Measurements from ENCODE around the gene SNED1. TPM values are rescaled to one million over a fixed set of nuclear protein-coding genes. Genes with fewer than 3 reads are reported as not detected.

The SNED1 gene
- total RNA-seq, 1 experiment from 2014 or later = 2.8 TPM

DNA sequence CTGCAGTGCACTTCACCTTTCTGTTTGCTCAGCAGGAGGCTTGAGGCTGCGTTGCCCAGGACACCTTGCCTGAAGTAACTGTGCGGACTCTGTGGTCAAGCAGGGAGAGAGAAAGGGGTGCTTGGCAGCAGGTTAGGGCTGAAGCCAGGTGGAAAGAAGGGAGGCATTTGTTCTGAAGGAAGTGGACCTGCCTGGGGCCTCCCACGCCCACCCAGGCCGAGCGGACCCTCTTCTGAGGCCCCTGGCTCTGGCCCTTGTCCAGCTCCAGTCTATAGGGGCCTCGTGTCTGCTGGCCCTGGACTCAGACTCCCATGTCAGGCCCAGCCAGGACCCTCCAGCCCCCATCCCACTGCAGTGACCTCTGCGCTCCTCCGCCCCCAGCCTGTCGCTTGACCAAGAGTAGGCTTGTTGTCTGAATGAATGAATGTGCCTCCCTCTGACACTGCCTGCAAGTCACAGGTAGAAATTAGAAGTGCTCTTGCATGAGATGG, 2.5 kb downstream of the SNED1 start:
- no peak overlapping the region for H2AFZ ChIP-seq
- intact Hi-C loops (cut with micrococcal nuclease; ENCODE audit: unreplicated experiment) = no loop called here
- BruUV-seq (replicated peaks) = TSS peak; percentile 37
- H3K36me3 ChIP-seq (ENCODE audit: low read depth) = no peaks in the 10 kb centered on the region
- ChIA-PET POLR2A (ENCODE audit: unreplicated experiment) (no interaction called here), CTCF (no interaction called here)
- H4K20me1 ChIP-seq (ENCODE audit: insufficient read depth) = no peaks in the 10 kb centered on the region
- TF ChIP-seq, protein P1, sequence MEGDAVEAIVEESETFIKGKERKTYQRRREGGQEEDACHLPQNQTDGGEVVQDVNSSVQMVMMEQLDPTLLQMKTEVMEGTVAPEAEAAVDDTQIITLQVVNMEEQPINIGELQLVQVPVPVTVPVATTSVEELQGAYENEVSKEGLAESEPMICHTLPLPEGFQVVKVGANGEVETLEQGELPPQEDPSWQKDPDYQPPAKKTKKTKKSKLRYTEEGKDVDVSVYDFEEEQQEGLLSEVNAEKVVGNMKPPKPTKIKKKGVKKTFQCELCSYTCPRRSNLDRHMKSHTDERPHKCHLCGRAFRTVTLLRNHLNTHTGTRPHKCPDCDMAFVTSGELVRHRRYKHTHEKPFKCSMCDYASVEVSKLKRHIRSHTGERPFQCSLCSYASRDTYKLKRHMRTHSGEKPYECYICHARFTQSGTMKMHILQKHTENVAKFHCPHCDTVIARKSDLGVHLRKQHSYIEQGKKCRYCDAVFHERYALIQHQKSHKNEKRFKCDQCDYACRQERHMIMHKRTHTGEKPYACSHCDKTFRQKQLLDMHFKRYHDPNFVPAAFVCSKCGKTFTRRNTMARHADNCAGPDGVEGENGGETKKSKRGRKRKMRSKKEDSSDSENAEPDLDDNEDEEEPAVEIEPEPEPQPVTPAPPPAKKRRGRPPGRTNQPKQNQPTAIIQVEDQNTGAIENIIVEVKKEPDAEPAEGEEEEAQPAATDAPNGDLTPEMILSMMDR (conservative IDR thresholded peaks at IDR 0.05) = no peak
- no peak for TF ChIP-seq EZH2 (IDR thresholded peaks at IDR 0.05; ENCODE audit: low read depth)
- 0 out of 2 replicates have a peak, but pooled peaks cover 4% of the 10 kb centered on the region for H3K4me1 ChIP-seq (replicated peaks; ENCODE audit: insufficient read depth)
- H3K79me2 ChIP-seq (ENCODE audit: low read depth) = no peaks in the 10 kb centered on the region
- no peak overlapping the region for H3K27ac ChIP-seq
- peaks cover 16% of the 10 kb centered on the region for H3K9me3 ChIP-seq (ENCODE audit: insufficient read depth, low read depth)
- peaks cover 19% of the 10 kb centered on the region for H3K27me3 ChIP-seq (ENCODE audit: insufficient read depth, low read depth)
- H3K4me3 ChIP-seq = no peak overlapping the region
- no peak for DNase-seq
- no peaks in the 10 kb centered on the region for H3K9me2 ChIP-seq (ENCODE audit: insufficient read depth)
- H3F3A ChIP-seq (ENCODE audit: insufficient read depth, low read depth) = no peaks in the 10 kb centered on the region
- H3K4me2 ChIP-seq = no peak overlapping the region

- no peak overlapping the region for H3K4me2 ChIP-seq
- no peaks in the 10 kb centered on the region for H3K36me3 ChIP-seq (ENCODE audit: low read depth)
- no peaks in the 10 kb centered on the region for H4K20me1 ChIP-seq (ENCODE audit: insufficient read depth)
- H3K79me2 ChIP-seq (ENCODE audit: low read depth) = no peaks in the 10 kb centered on the region
- CTCF ChIA-PET = no interaction called here
- no TSS peak for BruUV-seq (replicated peaks)
- H3K27ac ChIP-seq = no peak overlapping the region
- POLR2A ChIA-PET (ENCODE audit: unreplicated experiment) = no interaction called here
- H3K9me3 ChIP-seq (ENCODE audit: insufficient read depth, low read depth) = peaks cover 16% of the 10 kb centered on the region
- H3K27me3 ChIP-seq (ENCODE audit: insufficient read depth, low read depth) = peaks cover 19% of the 10 kb centered on the region
- no peak overlapping the region for H3K4me3 ChIP-seq
- intact Hi-C loops (cut with micrococcal nuclease; ENCODE audit: unreplicated experiment) = no loop called here
- no peaks in the 10 kb centered on the region for H3K9me2 ChIP-seq (ENCODE audit: insufficient read depth)
- DNase-seq = no peak
- TF ChIP-seq, protein P1 (conservative IDR thresholded peaks at IDR 0.05) = no peak
- TF ChIP-seq EZH2 (IDR thresholded peaks at IDR 0.05; ENCODE audit: low read depth) = no peak
- H3F3A ChIP-seq (ENCODE audit: insufficient read depth, low read depth) = no peaks in the 10 kb centered on the region
- 0 out of 2 replicates have a peak, but pooled peaks cover 4% of the 10 kb centered on the region for H3K4me1 ChIP-seq (replicated peaks; ENCODE audit: insufficient read depth)
- no peak overlapping the region for H2AFZ ChIP-seq
Observed at GRCh38 chr2:241001413-241002274, 3.2 kb downstream of the SNED1 start.

- no peak overlapping the region for H3K4me2 ChIP-seq
- no peaks in the 10 kb centered on the region for H3F3A ChIP-seq (ENCODE audit: insufficient read depth, low read depth)
- H2AFZ ChIP-seq = no peak overlapping the region
- H3K79me2 ChIP-seq (ENCODE audit: low read depth) = no peaks in the 10 kb centered on the region
- no peaks in the 10 kb centered on the region for H3K9me2 ChIP-seq (ENCODE audit: insufficient read depth)
- no TSS peak for BruUV-seq (replicated peaks)
- no peaks in the 10 kb centered on the region for H3K36me3 ChIP-seq (ENCODE audit: low read depth)
- ChIA-PET POLR2A (ENCODE audit: unreplicated experiment) (no interaction called here), CTCF (no interaction called here)
- no peak overlapping the region for H3K4me3 ChIP-seq
- H3K4me1 ChIP-seq (replicated peaks; ENCODE audit: insufficient read depth) = 0 out of 2 replicates have a peak, but pooled peaks cover 4% of the 10 kb centered on the region
- TF ChIP-seq EZH2 (IDR thresholded peaks at IDR 0.05; ENCODE audit: low read depth) = no peak
- TF ChIP-seq, protein P1 (conservative IDR thresholded peaks at IDR 0.05) = no peak
- intact Hi-C loops (cut with micrococcal nuclease; ENCODE audit: unreplicated experiment) = no loop called here
- H3K27ac ChIP-seq = no peak overlapping the region
- H3K27me3 ChIP-seq (ENCODE audit: insufficient read depth, low read depth) = peaks cover 19% of the 10 kb centered on the region
- no peaks in the 10 kb centered on the region for H4K20me1 ChIP-seq (ENCODE audit: insufficient read depth)
- DNase-seq = no peak
- H3K9me3 ChIP-seq (ENCODE audit: insufficient read depth, low read depth) = peaks cover 16% of the 10 kb centered on the region
Observed at GRCh38 chr2:241002275-241003046, 4.0 kb downstream of the SNED1 start.

All from PC-9 (cell line).